HG03097 (cell line): ENCODE data around the gene HPN.
"Not testable (repeated sequence)": the region's sequence is repeated elsewhere in the genome, so short reads cannot be mapped to it uniquely, and the experiment has no call there.

Experiments used
- ATAC-seq: cut with Tn5 transposase; IDR thresholded peaks from one replicate; pipeline ENCODE4 v1.9.1; 2021; ENCODE audit not compliant: unreplicated experiment, low FRiP score

The HPN gene

DNA sequence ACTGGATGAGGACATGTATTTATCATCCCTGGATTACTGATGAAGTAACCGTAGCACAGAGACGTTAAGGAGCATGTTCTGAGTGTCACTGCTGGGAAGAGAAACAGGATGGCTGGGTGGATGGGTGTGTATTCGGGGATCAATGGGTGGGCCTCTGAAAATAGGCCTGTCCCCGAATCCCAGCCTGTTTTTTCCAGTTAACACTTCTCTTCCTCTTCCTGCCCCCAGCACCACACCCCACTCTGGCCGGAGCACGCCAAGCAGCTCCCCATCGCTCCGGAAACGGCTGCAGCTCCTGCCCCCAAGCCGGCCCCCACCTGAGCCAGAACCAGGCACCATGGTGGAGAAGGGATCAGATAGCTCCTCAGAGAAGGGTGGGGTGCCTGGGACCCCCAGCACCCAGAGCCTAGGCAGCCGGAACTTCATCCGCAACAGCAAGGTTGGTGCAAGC is 32.6 kb upstream of the HPN start:
- no peak for ATAC-seq

DNA sequence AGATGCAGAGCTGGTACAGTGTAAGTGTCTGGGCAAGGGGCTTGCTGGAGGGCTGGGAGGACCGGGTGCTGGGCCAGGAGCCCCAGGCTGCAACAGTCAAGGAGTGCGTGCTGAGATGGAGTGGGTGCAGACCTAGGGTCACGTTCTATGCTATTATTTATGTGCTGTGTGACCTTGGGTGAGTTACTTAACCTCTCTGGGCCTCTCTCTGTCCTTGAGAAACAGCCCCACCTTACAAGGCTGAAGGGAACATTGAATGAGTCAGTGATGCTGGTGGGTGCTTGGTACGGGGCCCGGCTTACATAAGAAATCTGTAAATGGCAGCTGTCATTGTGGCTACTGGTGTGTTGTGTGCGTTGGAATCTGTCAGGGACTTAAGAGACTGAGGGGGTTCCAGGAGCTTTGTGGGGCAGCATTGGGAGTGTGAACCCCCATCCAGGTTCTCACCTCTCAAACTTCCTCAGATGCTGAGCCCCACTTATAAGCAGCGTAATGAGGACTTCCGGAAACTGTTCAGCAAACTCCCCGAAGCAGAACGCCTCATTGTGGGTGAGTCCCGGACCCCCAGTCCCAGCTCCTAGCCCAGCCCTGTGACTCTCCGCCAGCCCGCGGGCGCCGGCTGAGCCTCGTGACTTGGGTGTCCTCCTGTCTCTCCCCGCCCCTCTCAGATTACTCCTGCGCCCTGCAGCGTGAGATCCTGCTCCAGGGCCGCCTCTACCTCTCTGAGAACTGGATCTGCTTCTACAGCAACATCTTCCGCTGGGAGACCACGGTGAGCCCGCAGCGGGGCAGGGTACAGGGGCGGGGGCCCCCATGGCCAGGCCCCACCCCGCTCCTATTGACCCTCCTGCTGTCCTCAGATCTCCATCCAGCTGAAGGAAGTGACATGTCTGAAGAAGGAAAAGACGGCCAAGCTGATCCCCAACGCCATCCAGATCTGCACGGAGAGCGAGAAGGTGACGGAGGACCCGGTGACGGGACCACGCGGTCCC is 31.8 kb upstream of the HPN start:
- no peak for ATAC-seq

DNA sequence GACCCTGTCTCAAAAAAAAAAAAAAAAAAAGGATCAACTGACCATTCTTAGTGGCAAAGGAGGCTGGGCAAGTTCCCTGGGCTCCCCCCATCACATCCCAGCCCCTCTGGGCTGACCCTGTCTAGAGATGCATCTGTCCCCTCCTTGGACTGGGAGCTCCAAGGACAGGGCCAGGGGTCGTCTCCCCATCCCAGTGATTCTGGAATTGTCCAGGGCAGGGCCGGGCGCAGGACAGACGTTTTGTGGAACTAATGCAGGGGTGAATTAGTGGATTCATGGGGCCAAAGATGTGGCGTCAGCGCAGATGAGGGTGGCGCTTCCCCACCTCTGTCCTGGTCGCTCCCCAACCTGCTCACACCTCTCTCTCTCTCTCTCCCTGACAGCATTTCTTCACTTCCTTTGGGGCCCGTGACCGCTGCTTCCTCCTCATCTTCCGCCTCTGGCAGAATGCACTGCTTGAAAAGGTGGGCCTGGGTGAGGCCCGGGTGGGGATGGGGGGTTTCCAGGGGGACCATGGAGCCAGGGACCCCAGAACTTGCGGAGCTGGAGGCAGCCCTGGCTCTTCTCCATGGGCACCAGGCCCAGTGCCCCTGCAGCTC is 30.3 kb upstream of the HPN start:
- ATAC-seq = no peak

DNA sequence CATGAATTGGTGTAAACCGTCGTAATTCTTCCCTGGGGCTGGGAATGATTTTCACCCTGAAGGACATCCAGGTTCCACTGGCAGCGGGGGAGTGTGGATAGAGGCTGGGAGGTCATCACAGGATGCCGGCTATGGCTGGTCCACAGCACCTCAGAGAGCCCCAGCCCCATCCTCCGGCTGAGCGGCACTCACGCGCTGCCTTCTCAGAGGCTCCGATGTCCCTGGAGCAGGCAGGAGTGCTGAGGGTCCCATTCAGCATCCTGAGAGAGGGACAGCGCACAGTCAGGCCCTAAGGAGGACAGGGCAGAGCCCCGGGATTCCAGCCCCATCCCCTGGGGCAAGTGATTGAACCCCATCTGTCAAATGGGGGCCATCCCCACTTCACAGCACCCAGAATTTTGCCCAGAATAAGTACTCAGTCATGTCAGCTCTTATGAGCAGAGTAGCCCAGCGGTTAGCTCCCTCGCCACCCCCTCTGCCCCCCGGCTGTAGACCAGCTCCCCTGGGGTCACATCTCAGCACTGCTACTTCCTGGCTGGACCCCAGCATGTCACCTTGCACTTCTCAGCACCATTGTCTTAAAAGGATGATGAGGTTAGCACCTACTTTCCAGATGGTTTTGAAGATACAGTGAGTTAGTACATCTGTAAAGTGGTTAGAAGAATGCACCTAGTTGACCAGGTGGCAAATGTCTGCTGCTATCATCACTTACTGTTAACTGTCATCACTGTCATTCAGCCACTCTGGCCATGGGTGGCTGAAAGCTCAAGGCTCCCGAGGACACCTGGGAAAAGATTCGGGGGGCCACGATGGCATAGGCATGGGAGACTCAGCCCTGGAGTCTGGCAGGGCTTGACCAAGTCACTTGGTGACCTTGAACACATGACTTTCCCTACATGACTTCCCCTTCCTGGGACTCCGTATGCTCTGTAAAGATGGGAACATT is 29.5 kb upstream of the HPN start:
- ATAC-seq = no peak

DNA sequence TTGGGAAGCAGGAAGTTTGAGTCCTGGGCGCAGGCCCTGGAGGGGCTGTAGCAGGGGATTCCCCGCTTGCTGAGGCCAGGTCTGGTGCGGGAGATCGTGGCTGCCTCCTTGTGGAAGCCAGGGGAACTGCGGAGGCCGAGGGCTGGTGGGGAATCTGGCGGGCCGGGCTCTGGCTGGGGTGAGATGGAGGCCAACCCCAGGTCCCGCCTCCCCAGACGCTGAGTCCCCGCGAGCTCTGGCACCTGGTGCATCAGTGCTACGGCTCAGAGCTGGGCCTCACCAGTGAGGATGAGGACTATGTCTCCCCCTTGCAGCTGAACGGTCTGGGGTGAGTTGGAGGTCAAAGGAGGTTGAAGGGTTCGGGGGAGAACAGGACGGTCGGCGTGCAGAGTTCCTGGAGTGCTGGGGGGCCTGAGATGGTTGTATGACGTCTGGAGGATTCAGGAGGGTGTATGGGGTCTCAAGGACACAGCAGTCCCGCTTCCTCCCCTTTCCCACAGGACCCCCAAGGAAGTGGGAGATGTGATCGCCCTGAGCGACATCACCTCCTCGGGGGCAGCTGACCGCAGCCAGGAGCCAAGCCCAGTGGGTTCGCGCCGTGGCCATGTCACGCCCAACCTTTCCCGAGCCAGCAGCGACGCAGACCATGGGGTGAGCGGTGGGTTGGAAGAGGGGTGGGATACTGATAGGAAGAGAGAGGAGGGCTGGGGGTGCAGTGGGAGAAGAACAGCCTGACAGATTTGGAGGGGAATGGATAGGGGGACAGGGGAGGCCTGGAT is 28.3 kb upstream of the HPN start:
- ATAC-seq = no peak

DNA sequence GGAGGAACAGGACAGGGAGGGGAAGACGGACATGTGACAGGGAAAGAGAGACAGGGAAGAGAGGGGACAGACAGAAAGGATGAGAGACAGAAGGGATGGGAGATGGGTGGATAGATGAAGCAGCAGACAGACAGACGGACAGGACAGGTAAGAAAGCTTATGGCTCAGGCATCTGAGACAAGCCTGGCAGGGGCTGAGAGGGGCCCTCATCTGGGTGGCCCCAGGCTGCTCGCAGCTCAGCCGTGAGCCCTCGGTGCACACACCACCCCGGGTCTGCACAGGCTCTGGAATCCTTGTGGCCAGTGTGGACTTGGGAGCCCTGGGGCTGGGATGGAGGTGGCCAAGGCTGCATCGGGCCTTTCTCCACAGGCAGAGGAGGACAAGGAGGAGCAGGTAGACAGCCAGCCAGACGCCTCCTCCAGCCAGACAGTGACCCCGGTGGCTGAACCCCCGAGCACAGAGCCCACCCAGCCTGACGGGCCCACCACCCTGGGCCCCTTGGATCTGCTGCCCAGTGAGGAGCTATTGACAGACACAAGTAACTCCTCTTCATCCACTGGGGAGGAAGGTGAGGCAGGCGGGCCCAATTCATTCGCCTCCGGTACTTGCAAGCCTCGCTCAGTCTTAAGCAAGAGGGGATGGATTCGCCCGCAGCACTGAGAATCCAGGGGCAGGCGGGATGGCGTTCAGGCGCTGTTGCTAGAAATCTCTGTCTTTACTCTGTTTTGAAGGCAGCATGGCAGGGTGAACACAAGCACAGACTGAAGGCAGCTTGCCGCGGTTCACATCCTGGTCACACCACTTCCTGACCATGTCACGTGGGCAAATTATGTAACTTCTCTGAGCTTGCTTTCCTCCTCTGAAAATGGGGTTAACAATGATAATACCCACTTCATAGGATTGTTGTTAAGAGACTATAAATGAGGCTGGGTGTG is 27.4 kb upstream of the HPN start:
- ATAC-seq = no peak

DNA sequence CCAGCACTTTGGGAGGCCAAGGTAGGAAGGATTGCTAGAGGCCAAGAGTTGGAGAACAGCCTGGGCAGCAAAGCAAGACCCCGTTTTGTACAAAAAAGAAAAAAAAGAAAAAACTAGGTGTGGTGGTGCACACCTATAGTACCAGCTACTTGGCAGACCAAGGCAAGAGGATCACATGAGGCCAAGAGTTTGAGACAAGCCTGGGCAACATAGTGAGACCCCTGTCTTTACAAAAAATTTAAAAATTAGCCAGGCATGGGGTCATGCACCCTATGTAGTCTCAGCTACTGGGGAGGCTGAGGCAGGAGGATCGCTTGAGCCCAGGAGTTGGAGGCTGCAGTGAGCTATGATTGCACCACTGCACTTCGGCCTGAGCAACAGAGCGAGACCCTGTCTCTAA is 26.7 kb upstream of the HPN start:
- ATAC-seq = not testable (repeated sequence)

DNA sequence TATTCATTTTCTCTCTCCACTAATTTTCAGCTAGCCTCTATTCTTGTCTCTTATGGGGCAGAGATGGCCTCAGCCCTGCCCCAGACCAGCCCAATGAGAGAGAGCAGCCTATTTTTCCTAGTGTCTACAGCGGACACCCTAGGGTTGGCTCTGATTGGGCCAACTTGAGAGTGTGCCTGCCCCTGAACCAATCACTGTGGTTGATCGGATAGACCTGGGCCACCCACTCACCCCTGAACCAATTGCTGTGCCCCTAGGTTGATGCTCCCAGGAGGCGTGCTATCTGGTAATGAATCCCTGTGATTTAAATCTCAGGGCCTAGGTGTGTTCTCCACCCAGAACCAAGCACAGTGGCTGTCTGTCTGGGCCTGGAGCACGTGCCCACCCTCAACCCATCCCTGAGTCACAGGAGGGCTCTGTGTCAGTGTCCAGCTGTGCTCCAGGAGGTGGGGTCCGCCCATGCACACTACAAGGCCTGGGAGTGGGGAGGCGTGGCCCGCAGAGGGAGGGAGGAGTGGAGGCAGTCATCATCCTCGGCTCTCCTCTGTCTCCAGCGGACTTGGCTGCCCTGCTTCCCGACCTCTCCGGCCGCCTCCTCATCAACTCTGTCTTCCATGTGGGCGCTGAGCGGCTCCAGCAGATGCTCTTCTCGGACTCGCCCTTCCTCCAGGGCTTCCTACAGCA is 26.1 kb upstream of the HPN start:
- no peak for ATAC-seq

DNA sequence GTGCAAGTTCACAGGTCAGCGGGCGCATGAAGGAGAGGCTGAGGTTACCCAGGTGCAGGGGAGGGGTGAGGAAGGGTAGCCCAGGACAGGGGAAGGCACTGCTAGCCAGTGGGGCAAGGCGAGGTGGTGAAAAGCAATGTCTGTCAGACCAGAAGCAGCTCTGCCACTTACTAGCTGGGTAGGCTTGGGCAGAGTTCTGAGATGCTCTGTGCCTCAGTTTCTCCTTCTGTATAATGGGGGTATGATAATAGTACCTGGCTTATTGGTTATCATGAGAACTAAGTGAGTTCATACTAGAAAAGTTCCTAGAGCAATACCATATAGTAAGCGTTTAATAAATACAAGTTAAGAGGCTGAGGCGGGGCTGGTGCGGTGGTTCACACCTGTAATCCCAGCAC is 25.6 kb upstream of the HPN start:
- no peak for ATAC-seq

DNA sequence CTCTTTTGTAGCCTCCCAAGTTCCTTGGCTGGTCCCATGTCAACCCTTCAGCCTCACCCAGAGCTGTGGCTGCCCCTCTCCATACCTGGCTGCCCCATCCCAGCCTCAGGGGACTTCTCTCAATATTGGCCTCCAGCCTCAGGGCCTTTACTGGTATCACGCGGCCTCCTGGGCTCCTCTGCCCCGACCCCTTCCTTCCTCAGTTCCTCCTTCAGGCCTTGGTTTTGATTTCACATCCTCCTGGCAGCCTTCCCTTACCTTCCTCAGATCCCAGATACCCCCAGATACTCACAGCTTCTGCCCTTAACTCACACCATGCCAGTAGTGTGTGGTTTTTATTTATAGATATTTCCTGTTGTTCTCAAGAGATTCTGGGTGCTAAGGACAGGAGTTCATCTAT is 24.0 kb upstream of the HPN start:
- no peak for ATAC-seq

DNA sequence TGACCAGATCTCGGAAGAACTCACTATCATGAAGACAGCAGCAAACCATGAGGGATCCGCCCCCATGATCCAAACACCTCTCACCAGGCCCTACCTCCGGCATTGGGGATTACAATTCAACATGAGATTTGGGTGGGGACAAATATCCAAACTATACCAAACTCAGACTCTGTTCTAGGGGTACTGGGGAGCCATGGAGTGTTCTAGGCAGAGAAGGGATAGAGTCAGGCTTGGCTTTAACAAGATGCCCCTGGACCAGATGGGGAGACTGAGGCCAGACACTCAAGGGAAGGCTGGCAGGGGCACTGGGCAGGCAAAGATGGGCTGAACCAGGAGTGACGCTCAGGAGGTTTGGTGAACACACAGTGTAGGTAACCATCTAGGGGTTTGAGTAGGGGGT is 23.1 kb upstream of the HPN start:
- ATAC-seq = no peak

DNA sequence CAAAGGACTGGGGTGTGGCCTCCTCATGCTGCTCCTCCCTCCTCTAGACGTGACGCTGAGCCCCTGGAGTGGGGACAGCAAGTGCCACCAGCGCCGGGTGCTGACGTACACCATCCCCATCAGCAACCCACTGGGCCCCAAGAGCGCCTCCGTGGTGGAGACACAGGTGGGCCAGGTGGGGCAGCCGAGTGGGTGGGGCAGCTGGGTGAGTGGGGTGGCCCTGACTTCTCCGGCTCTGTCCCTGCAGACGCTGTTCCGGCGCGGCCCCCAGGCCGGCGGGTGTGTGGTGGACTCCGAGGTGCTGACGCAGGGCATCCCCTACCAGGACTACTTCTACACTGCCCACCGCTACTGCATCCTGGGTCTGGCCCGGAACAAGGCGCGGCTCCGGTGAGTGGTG is 22.4 kb upstream of the HPN start:
- no peak for ATAC-seq

DNA sequence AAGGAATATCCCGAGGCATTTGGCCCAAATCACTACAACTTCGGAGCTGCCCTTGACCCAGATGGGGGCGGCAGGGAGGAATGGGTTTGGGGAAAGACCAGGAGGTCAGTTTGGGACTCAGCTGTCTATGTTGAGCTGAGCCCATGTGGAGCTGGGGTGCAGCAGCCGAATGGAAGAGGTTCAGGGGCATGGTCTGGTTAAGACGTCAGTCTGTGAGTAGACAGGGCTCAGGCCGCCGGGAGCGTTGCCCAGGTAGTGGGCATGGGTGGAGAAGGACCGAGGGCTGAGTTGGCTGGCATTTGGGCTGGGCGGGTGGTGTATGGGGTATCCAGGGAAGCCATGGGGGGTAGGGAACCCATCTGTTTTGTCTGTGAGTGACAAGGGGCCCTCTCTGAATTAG is 20.5 kb upstream of the HPN start:
- ATAC-seq = no peak

DNA sequence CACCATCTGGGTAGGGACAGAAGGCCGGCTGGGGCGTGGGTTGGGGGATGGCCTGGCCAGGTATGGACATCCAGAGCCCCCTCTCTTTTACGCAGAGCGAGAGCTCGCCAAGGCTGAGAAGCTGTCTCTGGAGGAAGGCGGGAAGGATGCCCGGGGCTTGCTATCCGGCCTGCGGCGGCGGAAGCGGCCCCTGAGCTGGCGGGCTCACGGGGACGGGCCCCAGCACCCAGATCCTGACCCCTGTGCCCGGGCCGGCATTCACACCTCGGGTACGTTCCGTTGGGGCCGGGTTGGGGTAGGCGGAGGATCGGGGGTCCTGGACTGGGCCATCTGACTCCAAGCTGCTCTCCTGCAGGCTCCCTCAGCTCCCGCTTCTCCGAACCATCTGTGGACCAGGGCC is 19.9 kb upstream of the HPN start:
- ATAC-seq = no peak

DNA sequence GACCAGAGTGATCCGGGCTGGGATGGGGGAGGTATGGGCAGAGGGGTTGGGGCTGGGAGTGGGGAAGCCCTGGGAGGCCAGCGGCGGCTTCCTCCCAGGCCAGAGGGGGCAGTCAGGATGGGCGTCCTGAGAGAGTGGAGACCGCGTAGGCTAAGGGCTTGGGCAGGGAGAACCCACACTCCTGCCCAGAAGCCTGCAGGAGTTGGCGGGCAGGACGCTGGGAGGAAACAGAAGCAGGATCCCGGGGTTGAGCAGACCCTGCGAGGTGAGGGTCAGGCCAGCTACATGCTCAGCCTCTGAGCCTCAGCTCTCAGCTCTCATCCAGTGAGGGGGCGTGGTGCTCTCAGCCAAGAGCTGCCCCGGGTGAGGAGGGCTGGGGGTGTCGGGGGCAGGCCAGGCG is 19.1 kb upstream of the HPN start:
- ATAC-seq = no peak

DNA sequence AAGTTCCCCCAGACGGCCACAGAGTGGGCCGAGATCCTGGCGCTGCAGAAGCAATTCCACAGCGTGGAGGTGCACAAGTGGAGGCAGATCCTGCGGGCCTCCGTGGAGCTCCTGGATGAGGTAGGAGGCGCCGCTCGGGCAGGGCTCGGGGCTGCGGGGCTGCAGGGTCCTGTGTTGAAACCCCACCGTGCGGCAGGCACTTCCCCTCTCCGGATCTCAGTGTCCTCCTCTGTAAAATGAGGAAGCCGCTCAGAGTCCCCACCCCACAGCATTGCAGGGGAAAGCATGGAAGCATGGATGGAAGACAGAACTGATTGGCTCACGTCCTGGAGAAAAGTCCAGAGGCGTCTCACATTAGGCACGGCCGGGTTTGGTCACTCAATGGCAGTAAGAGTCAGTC is 18.1 kb upstream of the HPN start:
- ATAC-seq = no peak

DNA sequence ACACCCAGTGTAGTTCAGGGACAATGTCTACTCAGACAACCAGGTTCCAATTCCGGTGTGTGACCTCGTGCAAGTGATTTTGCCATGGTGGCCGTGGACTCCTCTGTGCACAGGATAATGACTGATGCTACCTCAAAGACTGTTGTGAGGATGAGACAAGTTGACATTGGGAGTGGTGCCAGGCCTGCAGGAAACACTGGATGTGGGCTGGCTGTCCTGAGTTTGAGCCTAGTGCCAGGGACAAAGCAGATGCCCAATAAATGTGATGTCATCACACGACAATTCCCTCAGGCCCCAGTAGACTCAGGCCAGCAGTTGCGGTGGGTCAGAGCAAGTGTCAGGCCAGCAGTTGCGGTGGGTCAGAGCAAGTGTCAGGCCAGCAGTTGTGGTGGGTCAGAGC is 17.4 kb upstream of the HPN start:
- no peak for ATAC-seq

DNA sequence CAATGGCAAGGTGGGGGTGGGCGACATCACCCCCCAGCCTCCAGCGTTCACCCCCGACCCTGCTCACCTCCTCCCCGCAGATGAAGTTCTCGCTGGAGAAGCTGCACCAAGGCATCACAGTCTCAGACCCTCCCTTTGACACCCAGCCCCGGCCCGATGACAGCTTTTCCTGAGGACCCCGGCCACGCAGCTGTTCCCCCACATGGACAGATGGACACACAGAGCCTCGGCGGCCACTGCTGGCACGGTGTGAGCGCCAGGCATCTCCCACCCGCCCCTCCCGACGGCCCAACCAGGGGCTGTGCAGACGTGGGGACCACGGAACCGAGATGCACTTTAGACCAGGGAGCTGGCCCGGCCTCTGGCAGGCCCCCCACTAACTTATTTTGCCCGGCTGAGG is 15.6 kb upstream of the HPN start:
- ATAC-seq = no peak

DNA sequence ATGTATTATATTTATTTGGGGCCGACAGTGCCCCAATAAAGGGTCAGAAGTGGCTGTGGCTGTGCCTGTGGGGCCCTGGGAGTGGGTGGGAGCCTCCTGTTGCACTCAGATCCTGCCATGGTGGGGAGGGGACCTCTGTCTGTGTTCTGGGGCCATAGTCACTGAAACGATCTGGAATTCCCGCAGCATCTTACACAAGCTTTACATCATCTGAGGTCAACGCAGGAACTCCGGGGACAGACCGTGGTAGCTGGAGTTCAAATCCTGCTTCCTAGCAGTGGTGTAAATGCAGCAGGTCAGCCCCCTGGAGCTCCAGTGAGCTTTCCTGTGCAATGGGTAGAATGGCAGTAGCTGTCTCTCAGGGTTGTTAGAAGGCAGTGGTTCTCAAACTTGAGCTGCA is 15.1 kb upstream of the HPN start:
- ATAC-seq = no peak
